ENCODE data around the gene APBB2. TPM values are rescaled to one million over a fixed set of nuclear protein-coding genes. Genes with fewer than 3 reads are reported as not detected.

The APBB2 gene
- polyA plus RNA-seq (2013, experiment 1 of 2) = 22.6 TPM
- 22.6 TPM for polyA plus RNA-seq (2013, experiment 2 of 2)

GRCh38 chr4:41214136-41214824 is at the start of gene APBB2:
Gene APBB2, minus strand, starts transcription at chr4:41214542. Its CDS starts 181,288 bp downstream, at chr4:41033254.
- Histone ChIP-seq H2BK5ac (ENCODE audit: low read depth, low read length, poor library complexity, severe bottlenecking) (peak within 1 kb of the TSS; percentile 76), H2AFZ (ENCODE audit: low read depth, low read length) (peak within 1 kb of the TSS; percentile 89), H2BK15ac (ENCODE audit: low read depth, poor library complexity, severe bottlenecking) (peak within 1 kb of the TSS; percentile 85), H3K27me3 (ENCODE audit: control insufficient read depth in 1 of 2, insufficient read depth in 1 of 2, low read length in 2 of 2) (no peaks in the 10 kb centered on the region), H4K91ac (ENCODE audit: low read length) (peak within 1 kb of the TSS; percentile 45), H4K8ac (ENCODE audit: low read length) (peak within 1 kb of the TSS; percentile 40), H3K4me3 (ENCODE audit: insufficient read depth in 1 of 2, low read depth in 1 of 2, low read length in 2 of 2) (peak within 1 kb of the TSS; percentile 90 to 96), H3K14ac (ENCODE audit: low read length in 2 of 2) (peak within 1 kb of the TSS in 1 of 2 experiments; percentile 86), H3K79me1 (replicated peaks; ENCODE audit: low read length, poor library complexity, severe bottlenecking) (peaks cover 1% of the 10 kb centered on the region), H3K23ac (ENCODE audit: low read length in 2 of 2) (peak within 1 kb of the TSS; percentile 37 to 94), H3K18ac (ENCODE audit: low read depth in 1 of 2, low read length in 2 of 2) (peak within 1 kb of the TSS; percentile 88 to 91), H3K9me3 (ENCODE audit: control insufficient read depth, low read length) (no peaks in the 10 kb centered on the region), H3K4me2 (ENCODE audit: low read length, poor library complexity, severe bottlenecking) (peak within 1 kb of the TSS; percentile 94), H2BK12ac (ENCODE audit: low read length in 2 of 2) (peak within 1 kb of the TSS in 1 of 2 experiments; percentile 77), H3K36me3 (ENCODE audit: control insufficient read depth in 1 of 2, insufficient read depth in 2 of 2, low read depth in 1 of 2, low read length in 2 of 2) (peaks cover 0 to 3% of the 10 kb centered on the region in 2 experiments), H3K9ac (ENCODE audit: low read length) (peak within 1 kb of the TSS; percentile 92), H3K4ac (ENCODE audit: low read depth in 1 of 2, low read length in 2 of 2) (peak within 1 kb of the TSS; percentile 72 to 77), H2BK120ac (ENCODE audit: low read depth, low read length) (peak within 1 kb of the TSS; percentile 21), H3K27ac (ENCODE audit: low read length, poor library complexity, severe bottlenecking) (peak within 1 kb of the TSS; percentile 80), H3K4me1 (ENCODE audit: control insufficient read depth, insufficient read depth, low read depth, low read length) (peaks cover 2% of the 10 kb centered on the region), H2AK5ac (ENCODE audit: low read length, severe bottlenecking) (peak within 1 kb of the TSS; percentile 13)
- under 1% methylated on average over 56 of the region's 71 CpGs for WGBS
- peak; percentile 98 for DNase-seq

DNA sequence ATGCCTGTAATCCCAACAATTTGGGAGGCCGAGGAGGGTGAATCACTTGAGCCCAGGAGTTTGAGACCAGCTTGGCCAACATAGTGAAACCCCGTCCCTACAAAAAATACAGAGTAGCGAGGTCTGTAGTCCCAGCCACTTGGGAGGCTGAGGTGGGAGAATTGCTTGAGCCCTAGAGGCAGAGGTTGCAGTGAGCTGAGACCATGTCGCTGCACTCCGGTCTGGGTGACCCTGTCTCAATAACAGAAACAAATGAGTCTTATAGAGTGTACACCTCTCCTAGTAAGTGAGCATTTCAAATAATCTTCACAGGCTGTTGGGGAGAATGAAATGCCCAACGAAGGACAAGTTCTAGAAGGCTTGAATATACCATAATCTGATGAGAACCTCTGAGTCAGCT is 47.9 kb upstream of the APBB2 start:
- Histone ChIP-seq H4K91ac (ENCODE audit: low read length) (no peak overlapping the region), H3K27me3 (ENCODE audit: control insufficient read depth in 1 of 2, insufficient read depth in 1 of 2, low read length in 2 of 2) (no peaks in the 10 kb centered on the region), H3K79me1 (replicated peaks; ENCODE audit: low read length, poor library complexity, severe bottlenecking) (peaks cover 17% of the 10 kb centered on the region), H3K4ac (ENCODE audit: low read depth in 1 of 2, low read length in 2 of 2) (no peak overlapping the region), H2BK12ac (ENCODE audit: low read length in 2 of 2) (no peak overlapping the region), H4K8ac (ENCODE audit: low read length) (no peak overlapping the region), H3K9me3 (ENCODE audit: control insufficient read depth, low read length) (no peaks in the 10 kb centered on the region), H3K4me2 (ENCODE audit: low read length, poor library complexity, severe bottlenecking) (no peak overlapping the region), H3K4me1 (ENCODE audit: control insufficient read depth, insufficient read depth, low read depth, low read length) (peaks cover 8% of the 10 kb centered on the region), H3K9ac (ENCODE audit: low read length) (no peak overlapping the region), H2BK120ac (ENCODE audit: low read depth, low read length) (no peak overlapping the region), H2BK15ac (ENCODE audit: low read depth, poor library complexity, severe bottlenecking) (no peak overlapping the region), H2AK5ac (ENCODE audit: low read length, severe bottlenecking) (no peak overlapping the region), H2BK5ac (ENCODE audit: low read depth, low read length, poor library complexity, severe bottlenecking) (no peak overlapping the region), H3K18ac (ENCODE audit: low read depth in 1 of 2, low read length in 2 of 2) (no peak overlapping the region), H3K14ac (ENCODE audit: low read length in 2 of 2) (no peak overlapping the region), H3K23ac (ENCODE audit: low read length in 2 of 2) (no peak overlapping the region), H3K36me3 (ENCODE audit: control insufficient read depth in 1 of 2, insufficient read depth in 2 of 2, low read depth in 1 of 2, low read length in 2 of 2) (peaks cover 32 to 77% of the 10 kb centered on the region in 2 experiments), H2AFZ (ENCODE audit: low read depth, low read length) (no peak overlapping the region), H3K27ac (ENCODE audit: low read length, poor library complexity, severe bottlenecking) (no peak overlapping the region), H3K4me3 (ENCODE audit: insufficient read depth in 1 of 2, low read depth in 1 of 2, low read length in 2 of 2) (no peak overlapping the region)
- no peak for DNase-seq
- 96% methylated on average over 5 of the region's 6 CpGs for WGBS

GRCh38 chr4:41260116-41260733 is 45.9 kb upstream of the APBB2 start:
- H4K91ac ChIP-seq (ENCODE audit: low read length) = no peak overlapping the region
- no peak overlapping the region for H2BK5ac ChIP-seq (ENCODE audit: low read depth, low read length, poor library complexity, severe bottlenecking)
- no peak overlapping the region for H3K14ac ChIP-seq (ENCODE audit: low read length in 2 of 2)
- peaks cover 17% of the 10 kb centered on the region for H3K79me1 ChIP-seq (replicated peaks; ENCODE audit: low read length, poor library complexity, severe bottlenecking)
- H3K4me2 ChIP-seq (ENCODE audit: low read length, poor library complexity, severe bottlenecking) = no peak overlapping the region
- H3K4me1 ChIP-seq (ENCODE audit: control insufficient read depth, insufficient read depth, low read depth, low read length) = peaks cover 10% of the 10 kb centered on the region
- no peak overlapping the region for H3K18ac ChIP-seq (ENCODE audit: low read depth in 1 of 2, low read length in 2 of 2)
- no peak overlapping the region for H3K27ac ChIP-seq (ENCODE audit: low read length, poor library complexity, severe bottlenecking)
- H2BK12ac ChIP-seq (ENCODE audit: low read length in 2 of 2) = no peak overlapping the region
- no peaks in the 10 kb centered on the region for H3K9me3 ChIP-seq (ENCODE audit: control insufficient read depth, low read length)
- peaks cover 0 to 3% of the 10 kb centered on the region in 2 experiments for H3K27me3 ChIP-seq (ENCODE audit: control insufficient read depth in 1 of 2, insufficient read depth in 1 of 2, low read length in 2 of 2)
- no peak overlapping the region for H2BK120ac ChIP-seq (ENCODE audit: low read depth, low read length)
- H3K9ac ChIP-seq (ENCODE audit: low read length) = no peak overlapping the region
- no peak overlapping the region for H3K4me3 ChIP-seq (ENCODE audit: insufficient read depth in 1 of 2, low read depth in 1 of 2, low read length in 2 of 2)
- H2AK5ac ChIP-seq (ENCODE audit: low read length, severe bottlenecking) = no peak overlapping the region
- H2AFZ ChIP-seq (ENCODE audit: low read depth, low read length) = no peak overlapping the region
- H3K23ac ChIP-seq (ENCODE audit: low read length in 2 of 2) = no peak overlapping the region
- no peak for DNase-seq
- H4K8ac ChIP-seq (ENCODE audit: low read length) = no peak overlapping the region
- H3K36me3 ChIP-seq (ENCODE audit: control insufficient read depth in 1 of 2, insufficient read depth in 2 of 2, low read depth in 1 of 2, low read length in 2 of 2) = peaks cover 26 to 59% of the 10 kb centered on the region in 2 experiments
- H3K4ac ChIP-seq (ENCODE audit: low read depth in 1 of 2, low read length in 2 of 2) = no peak overlapping the region
- no peak overlapping the region for H2BK15ac ChIP-seq (ENCODE audit: low read depth, poor library complexity, severe bottlenecking)
- 97% methylated on average over 9 of the region's 9 CpGs for WGBS

GRCh38 chr4:41258783-41259182 is 44.4 kb upstream of the APBB2 start:
- DNase-seq = peak; percentile 84
- Histone ChIP-seq H3K27me3 (ENCODE audit: control insufficient read depth in 1 of 2, insufficient read depth in 1 of 2, low read length in 2 of 2) (peaks cover 0 to 3% of the 10 kb centered on the region in 2 experiments), H3K27ac (ENCODE audit: low read length, poor library complexity, severe bottlenecking) (no peak overlapping the region), H3K9me3 (ENCODE audit: control insufficient read depth, low read length) (no peaks in the 10 kb centered on the region), H3K4me3 (ENCODE audit: insufficient read depth in 1 of 2, low read depth in 1 of 2, low read length in 2 of 2) (peak overlapping the region in 1 of 2 experiments; percentile 82), H2BK12ac (ENCODE audit: low read length in 2 of 2) (no peak overlapping the region), H3K4me1 (ENCODE audit: control insufficient read depth, insufficient read depth, low read depth, low read length) (peaks cover 10% of the 10 kb centered on the region), H2BK15ac (ENCODE audit: low read depth, poor library complexity, severe bottlenecking) (no peak overlapping the region), H4K8ac (ENCODE audit: low read length) (no peak overlapping the region), H3K36me3 (ENCODE audit: control insufficient read depth in 1 of 2, insufficient read depth in 2 of 2, low read depth in 1 of 2, low read length in 2 of 2) (peaks cover 21 to 45% of the 10 kb centered on the region in 2 experiments), H3K18ac (ENCODE audit: low read depth in 1 of 2, low read length in 2 of 2) (no peak overlapping the region), H2AK5ac (ENCODE audit: low read length, severe bottlenecking) (no peak overlapping the region), H3K79me1 (replicated peaks; ENCODE audit: low read length, poor library complexity, severe bottlenecking) (peaks cover 17% of the 10 kb centered on the region), H2BK5ac (ENCODE audit: low read depth, low read length, poor library complexity, severe bottlenecking) (no peak overlapping the region), H2BK120ac (ENCODE audit: low read depth, low read length) (no peak overlapping the region), H3K9ac (ENCODE audit: low read length) (peak overlapping the region; percentile 48), H2AFZ (ENCODE audit: low read depth, low read length) (no peak overlapping the region), H4K91ac (ENCODE audit: low read length) (no peak overlapping the region), H3K14ac (ENCODE audit: low read length in 2 of 2) (no peak overlapping the region), H3K23ac (ENCODE audit: low read length in 2 of 2) (no peak overlapping the region), H3K4me2 (ENCODE audit: low read length, poor library complexity, severe bottlenecking) (peak overlapping the region; percentile 93), H3K4ac (ENCODE audit: low read depth in 1 of 2, low read length in 2 of 2) (no peak overlapping the region)
- WGBS = 77% methylated on average over 5 of the region's 5 CpGs

Measured in mesenchymal stem cell (in vitro differentiated cells and primary cell).